GM06990 (cell line): ENCODE data around the gene C1orf35.
"Not testable (repeated sequence)": the region's sequence is repeated elsewhere in the genome, so short reads cannot be mapped to it uniquely, and the experiment has no call there.

Experiments
- DNase-seq: peaks from one replicate; pipeline ENCODE4 v3.0.0-alpha.2; 2011; ENCODE audit not compliant: insufficient read length; ENCODE audit errors: extremely low read depth
- H3K27me3 ChIP-seq: replicated peaks from 2 replicates; pipeline ENCODE4 v1.6.0; 2011; ENCODE audit warnings: low read length; ENCODE audit not compliant: control insufficient read depth, insufficient read depth
- H3K36me3 ChIP-seq: 2 replicates; pipeline ENCODE4 v1.5.1; 2011; ENCODE audit warnings: low read length; ENCODE audit not compliant: control insufficient read depth, insufficient read depth
- H3K4me3 ChIP-seq: replicated peaks from 2 replicates; pipeline ENCODE4 v1.5.1; 2011; ENCODE audit warnings: low read depth, mild to moderate bottlenecking, control low read depth, low read length
- TF ChIP-seq, protein P1 (sequence below): IDR thresholded peaks from 2 replicates; pipeline ENCODE4 v1.5.1; 2011; ENCODE audit warnings: low read length, control low read depth, mild to moderate bottlenecking, inconsistent platforms; ENCODE audit not compliant: insufficient read depth, poor library complexity, severe bottlenecking

The C1orf35 gene

GRCh38 chr1:228117335-228117734 is 14.2 kb upstream of the C1orf35 start:
- H3K27me3 ChIP-seq, result no peaks in the 10 kb centered on the region
- TF ChIP-seq, protein P1, sequence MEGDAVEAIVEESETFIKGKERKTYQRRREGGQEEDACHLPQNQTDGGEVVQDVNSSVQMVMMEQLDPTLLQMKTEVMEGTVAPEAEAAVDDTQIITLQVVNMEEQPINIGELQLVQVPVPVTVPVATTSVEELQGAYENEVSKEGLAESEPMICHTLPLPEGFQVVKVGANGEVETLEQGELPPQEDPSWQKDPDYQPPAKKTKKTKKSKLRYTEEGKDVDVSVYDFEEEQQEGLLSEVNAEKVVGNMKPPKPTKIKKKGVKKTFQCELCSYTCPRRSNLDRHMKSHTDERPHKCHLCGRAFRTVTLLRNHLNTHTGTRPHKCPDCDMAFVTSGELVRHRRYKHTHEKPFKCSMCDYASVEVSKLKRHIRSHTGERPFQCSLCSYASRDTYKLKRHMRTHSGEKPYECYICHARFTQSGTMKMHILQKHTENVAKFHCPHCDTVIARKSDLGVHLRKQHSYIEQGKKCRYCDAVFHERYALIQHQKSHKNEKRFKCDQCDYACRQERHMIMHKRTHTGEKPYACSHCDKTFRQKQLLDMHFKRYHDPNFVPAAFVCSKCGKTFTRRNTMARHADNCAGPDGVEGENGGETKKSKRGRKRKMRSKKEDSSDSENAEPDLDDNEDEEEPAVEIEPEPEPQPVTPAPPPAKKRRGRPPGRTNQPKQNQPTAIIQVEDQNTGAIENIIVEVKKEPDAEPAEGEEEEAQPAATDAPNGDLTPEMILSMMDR, result no peak

DNA sequence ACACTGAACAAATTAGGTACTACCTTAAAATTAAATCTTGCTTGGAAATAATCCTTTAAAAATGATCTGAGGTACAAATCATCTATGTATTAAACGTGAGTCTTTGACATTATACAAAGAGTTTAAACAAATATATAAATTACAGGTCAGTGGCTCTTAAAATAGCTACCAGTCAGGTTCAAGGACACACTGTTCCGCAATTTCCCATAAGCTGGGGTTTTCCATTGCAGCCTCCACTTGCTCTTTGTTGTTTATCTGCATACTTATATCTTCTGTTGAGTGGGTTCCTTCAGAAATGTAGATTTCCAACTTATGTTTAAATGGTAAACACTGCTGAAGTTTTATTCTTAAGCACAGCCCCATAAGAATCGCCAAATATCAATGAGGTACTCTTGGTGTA is 11.7 kb upstream of the C1orf35 start:
- DNase-seq, result no peak
- Histone ChIP-seq H3K4me3 (no peak overlapping the region), H3K27me3 (no peaks in the 10 kb centered on the region), H3K36me3 (no peaks in the 10 kb centered on the region)
- TF ChIP-seq, protein P1, result no peak

More at GRCh38 chr1:228117335-228117734, 14.2 kb upstream of the C1orf35 start:
- no peak overlapping the region for H3K4me3 ChIP-seq
- H3K36me3 ChIP-seq, result no peaks in the 10 kb centered on the region
- DNase-seq, result no peak

DNA sequence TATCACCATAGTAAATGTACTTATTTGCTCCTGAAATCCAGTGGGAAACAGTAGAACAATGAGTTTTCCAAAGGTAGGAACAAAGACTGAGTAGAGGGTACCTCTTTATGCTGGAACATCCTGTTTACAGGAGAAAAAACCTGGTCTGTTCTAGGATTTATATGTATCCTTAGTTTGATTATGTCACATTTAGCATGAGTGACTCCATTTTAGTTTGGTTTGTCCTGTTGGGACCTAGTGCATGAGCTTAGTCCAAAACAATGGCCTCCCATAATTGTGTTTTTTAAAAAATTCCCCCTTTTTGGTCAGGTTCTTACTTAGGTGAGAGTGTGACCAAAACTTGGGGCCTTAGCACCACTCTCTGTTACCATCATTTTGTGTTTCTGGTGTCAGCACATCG is 9.5 kb upstream of the C1orf35 start:
- peaks cover 1% of the 10 kb centered on the region for H3K36me3 ChIP-seq
- H3K4me3 ChIP-seq, result no peak overlapping the region
- TF ChIP-seq, protein P1, result no peak
- no peaks in the 10 kb centered on the region for H3K27me3 ChIP-seq
- no peak for DNase-seq

- Histone ChIP-seq H3K4me3 (no peak overlapping the region), H3K36me3 (peaks cover 4% of the 10 kb centered on the region), H3K27me3 (no peaks in the 10 kb centered on the region)
- TF ChIP-seq, protein P1, result no peak
- DNase-seq, result no peak
Measured at GRCh38 chr1:228112167-228112566, 9.0 kb upstream of the C1orf35 start.

DNA sequence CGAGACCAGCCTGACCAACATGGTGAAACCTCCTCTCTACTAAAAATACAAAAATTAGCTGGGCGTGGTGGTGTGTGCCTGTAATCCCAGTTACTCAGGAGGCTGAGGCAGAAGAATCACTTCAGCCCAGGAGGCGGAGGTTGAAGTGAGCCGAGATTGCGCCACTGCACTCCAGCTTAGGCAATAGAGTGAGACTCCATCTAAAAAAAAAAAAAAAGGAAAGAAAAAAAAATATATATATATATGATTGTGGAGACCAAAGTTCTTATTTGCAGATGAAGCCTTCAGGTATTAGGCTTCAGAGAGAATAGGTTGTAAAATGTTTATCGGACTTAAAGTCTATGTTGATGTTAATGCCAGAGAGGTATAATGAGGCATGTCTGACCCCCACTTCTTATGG is 8.2 kb upstream of the C1orf35 start:
- not testable (repeated sequence) for H3K36me3 ChIP-seq, H3K27me3 ChIP-seq, DNase-seq, H3K4me3 ChIP-seq

GRCh38 chr1:228110556-228110955 is 7.4 kb upstream of the C1orf35 start:
- Histone ChIP-seq H3K27me3 (no peaks in the 10 kb centered on the region), H3K4me3 (no peak overlapping the region), H3K36me3 (peaks cover 15% of the 10 kb centered on the region)
- TF ChIP-seq, protein P1, result no peak
- DNase-seq, result no peak
